Neuronal stem cell (in vitro differentiated cells): ENCODE results near the gene GGA2.

Experiments used
- DNase-seq: peaks from one replicate; pipeline ENCODE4 v3.0.0-alpha.2; 2013; ENCODE audit warnings: low spot score
- H2AFZ ChIP-seq: one replicate; pipeline ENCODE4 v1.6.1; 2013; ENCODE audit warnings: mild to moderate bottlenecking, low read length, inconsistent platforms
- H2AK5ac ChIP-seq: 2 replicates; pipeline ENCODE4 v1.6.1; 2013; ENCODE audit warnings: low read depth, mild to moderate bottlenecking, inconsistent platforms, low read length, moderate library complexity, mixed read lengths
- H2BK120ac ChIP-seq: 2 replicates; pipeline ENCODE4 v1.6.1; 2013; ENCODE audit warnings: low read depth, mild to moderate bottlenecking, inconsistent platforms, low read length, moderate library complexity, mixed read lengths
- H2BK12ac ChIP-seq: one replicate; pipeline ENCODE4 v1.6.1; 2013; ENCODE audit warnings: low read length, inconsistent platforms
- H2BK15ac ChIP-seq: 2 replicates; pipeline ENCODE4 v1.6.1; 2013; ENCODE audit warnings: mild to moderate bottlenecking, low read length, inconsistent platforms, mixed read lengths
- H2BK5ac ChIP-seq: one replicate; pipeline ENCODE4 v1.6.1; 2013; ENCODE audit warnings: inconsistent platforms, mild to moderate bottlenecking, low read length, moderate library complexity
- H3K14ac ChIP-seq: one replicate; pipeline ENCODE4 v1.6.1; 2013; ENCODE audit warnings: low read length, inconsistent platforms
- H3K18ac ChIP-seq: 2 replicates; pipeline ENCODE4 v1.6.1; 2013; ENCODE audit warnings: low read length, inconsistent platforms
- H3K23ac ChIP-seq: 2 replicates; pipeline ENCODE4 v1.6.1; 2013; ENCODE audit warnings: low read depth, mild to moderate bottlenecking, mixed read lengths, low read length, inconsistent platforms; ENCODE audit not compliant: poor library complexity
- H3K27ac ChIP-seq: replicated peaks from 3 replicates; pipeline ENCODE4 v1.5.1; 2013; ENCODE audit warnings: low read length, inconsistent platforms
- H3K27me3 ChIP-seq, 3 experiments: 2 replicates each; pipeline ENCODE4 v1.6.1; 2013; ENCODE audit warnings: low read length in 3 of 3, mild to moderate bottlenecking in 2 of 3, inconsistent platforms in 1 of 3, low read depth in 1 of 3, mixed read lengths in 1 of 3, moderate library complexity in 1 of 3; ENCODE audit not compliant: control insufficient read depth in 3 of 3, insufficient read depth in 3 of 3
- H3K36me3 ChIP-seq, 2 donors: replicated peaks in 1 of 2; 2 replicates each; pipeline ENCODE4 v1.6.1; 2013; ENCODE audit warnings: low read length in 2 of 2; ENCODE audit not compliant: control insufficient read depth in 2 of 2, insufficient read depth in 2 of 2
- H3K4ac ChIP-seq: 2 replicates; pipeline ENCODE4 v1.6.1; 2013; ENCODE audit warnings: inconsistent platforms, mild to moderate bottlenecking, low read length, moderate library complexity
- H3K4me1 ChIP-seq, 2 donors: 1 replicate in 1 of 2; 2 replicates in 1 of 2; pipeline ENCODE4 v1.6.1; 2013; ENCODE audit warnings: low read length in 2 of 2, low read depth in 1 of 2; ENCODE audit not compliant: control insufficient read depth in 2 of 2, insufficient read depth in 1 of 2
- H3K4me2 ChIP-seq: one replicate; pipeline ENCODE4 v1.6.1; 2013; ENCODE audit warnings: mild to moderate bottlenecking, low read length, inconsistent platforms; ENCODE audit not compliant: insufficient read depth, poor library complexity, severe bottlenecking
- H3K4me3 ChIP-seq, 2 donors: 2 replicates each; pipeline ENCODE4 v1.5.1; 2013; ENCODE audit warnings: low read length in 2 of 2, mild to moderate bottlenecking in 2 of 2, inconsistent platforms in 1 of 2, moderate library complexity in 1 of 2
- H3K79me1 ChIP-seq: one replicate; pipeline ENCODE4 v1.6.1; 2013; ENCODE audit warnings: low read depth, mild to moderate bottlenecking, inconsistent platforms, low read length, moderate library complexity
- H3K9ac ChIP-seq: one replicate; pipeline ENCODE4 v1.6.1; 2013; ENCODE audit warnings: mild to moderate bottlenecking, low read depth, low read length, inconsistent platforms; ENCODE audit not compliant: poor library complexity
- H3K9me3 ChIP-seq, 2 donors: replicated peaks in 1 of 2; 2 replicates each; pipeline versions ENCODE3 to v1.6.1; 2013; ENCODE audit warnings: low read length in 2 of 2, mild to moderate bottlenecking in 2 of 2, inconsistent platforms in 1 of 2, low read depth in 1 of 2, mixed read lengths in 1 of 2, moderate library complexity in 1 of 2; ENCODE audit not compliant: control insufficient read depth in 2 of 2, insufficient read depth in 1 of 2
- H4K8ac ChIP-seq: one replicate; pipeline ENCODE4 v1.6.1; 2013; ENCODE audit warnings: low read depth, mild to moderate bottlenecking, inconsistent platforms, low read length, moderate library complexity
- H4K91ac ChIP-seq: one replicate; pipeline ENCODE4 v1.6.1; 2013; ENCODE audit warnings: low read length, low read depth, mild to moderate bottlenecking, inconsistent platforms; ENCODE audit not compliant: poor library complexity
- WGBS, 2 donors: extraction: QIAGEN DNeasy Blood & Tissue Kit; methylation state at CpG; one replicate each; pipeline ENCODE4 v1.1.7; 2013; ENCODE audit warnings: missing lambda C conversion rate in 2 of 2, mixed read lengths in 1 of 2; ENCODE audit not compliant: insufficient read length in 2 of 2, insufficient replicate concordance in 1 of 2; ENCODE audit errors: extremely low coverage in 2 of 2; 5-methylcytosine and 5-hydroxymethylcytosine counted together

GGA2 gene

DNA sequence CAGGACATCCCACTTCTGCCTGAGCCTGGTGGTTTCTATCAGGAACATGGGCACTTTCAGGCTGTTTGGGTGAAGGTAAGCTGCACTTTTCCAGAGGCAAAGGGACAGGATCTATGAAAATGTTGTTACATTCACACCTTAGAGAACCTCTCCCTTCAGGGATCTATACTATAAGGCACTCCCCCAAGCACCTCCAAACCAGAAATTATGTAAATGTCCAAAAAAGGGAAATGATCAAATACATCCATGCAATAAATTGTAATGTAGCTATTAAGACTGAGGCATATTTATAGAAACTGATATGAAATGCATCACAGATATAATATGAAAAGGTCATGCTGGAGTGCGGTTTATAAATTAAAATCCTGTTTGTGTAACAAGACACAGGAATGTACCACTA, 34.0 kb downstream of the GGA2 start:
- DNase-seq, result no peak
- Histone ChIP-seq H3K27ac (no peak overlapping the region), H3K14ac (no peak overlapping the region), H2BK120ac (no peak overlapping the region), H3K4me1 (no peaks in the 10 kb centered on the region), H3K4ac (no peak overlapping the region), H2BK5ac (no peak overlapping the region), H3K4me2 (no peak overlapping the region), H3K9me3 (no peaks in the 10 kb centered on the region), H3K23ac (no peak overlapping the region), H2AFZ (no peak overlapping the region), H4K8ac (no peak overlapping the region), H3K9ac (no peak overlapping the region), H3K18ac (no peak overlapping the region), H2AK5ac (no peak overlapping the region), H3K79me1 (no peaks in the 10 kb centered on the region), H2BK15ac (no peak overlapping the region), H3K36me3 (peaks cover 55 to 95% of the 10 kb centered on the region in 2 donors), H3K4me3 (no peak overlapping the region), H3K27me3 (no peaks in the 10 kb centered on the region), H2BK12ac (no peak overlapping the region), H4K91ac (no peak overlapping the region)
- no CpG with 5 or more reads among the region's 1 CpG for WGBS, 2 donors

- Histone ChIP-seq H3K9me3 (no peaks in the 10 kb centered on the region), H3K14ac (no peak overlapping the region), H3K27me3 (no peaks in the 10 kb centered on the region), H2AK5ac (no peak overlapping the region), H3K4ac (no peak overlapping the region), H2BK5ac (no peak overlapping the region), H2BK15ac (no peak overlapping the region), H4K8ac (no peak overlapping the region), H3K23ac (no peak overlapping the region), H3K4me3 (no peak overlapping the region), H2BK12ac (no peak overlapping the region), H3K79me1 (no peaks in the 10 kb centered on the region), H3K18ac (no peak overlapping the region), H4K91ac (no peak overlapping the region), H3K9ac (no peak overlapping the region), H3K4me2 (no peak overlapping the region), H3K4me1 (no peaks in the 10 kb centered on the region), H3K27ac (no peak overlapping the region), H2BK120ac (no peak overlapping the region), H2AFZ (no peak overlapping the region), H3K36me3 (peaks cover 47 to 93% of the 10 kb centered on the region in 2 donors)
- no peak for DNase-seq
- no CpG with 5 or more reads among the region's 6 CpGs for WGBS, 2 donors
Observed at GRCh38 chr16:23469814-23470213, 40.5 kb downstream of the GGA2 start.

- H2AFZ ChIP-seq, result no peak overlapping the region
- no peak overlapping the region for H2BK12ac ChIP-seq
- H3K4me3 ChIP-seq, result no peak overlapping the region
- no peak overlapping the region for H3K4me2 ChIP-seq
- no peak overlapping the region for H4K8ac ChIP-seq
- H3K18ac ChIP-seq, result no peak overlapping the region
- H3K27ac ChIP-seq, result no peak overlapping the region
- WGBS, 2 donors, result no CpG with 5 or more reads among the region's 4 CpGs
- H3K4me1 ChIP-seq, result no peaks in the 10 kb centered on the region
- H3K23ac ChIP-seq, result no peak overlapping the region
- H3K79me1 ChIP-seq, result no peaks in the 10 kb centered on the region
- H3K4ac ChIP-seq, result no peak overlapping the region
- H3K14ac ChIP-seq, result no peak overlapping the region
- no peaks in the 10 kb centered on the region for H3K9me3 ChIP-seq
- H2BK15ac ChIP-seq, result no peak overlapping the region
- no peak for DNase-seq
- no peak overlapping the region for H4K91ac ChIP-seq
- H3K27me3 ChIP-seq, result no peaks in the 10 kb centered on the region
- no peak overlapping the region for H3K9ac ChIP-seq
- peaks cover 37 to 78% of the 10 kb centered on the region in 2 donors for H3K36me3 ChIP-seq
- H2BK120ac ChIP-seq, result no peak overlapping the region
- no peak overlapping the region for H2AK5ac ChIP-seq
- H2BK5ac ChIP-seq, result no peak overlapping the region
Observed at GRCh38 chr16:23466162-23466885, 44.0 kb downstream of the GGA2 start.

GRCh38 chr16:23465179-23465578, 45.1 kb downstream of the GGA2 start:
- Histone ChIP-seq H2BK15ac (no peak overlapping the region), H3K27me3 (no peaks in the 10 kb centered on the region), H2BK120ac (no peak overlapping the region), H3K9me3 (no peaks in the 10 kb centered on the region), H3K4me3 (no peak overlapping the region), H3K23ac (no peak overlapping the region), H3K79me1 (no peaks in the 10 kb centered on the region), H3K18ac (no peak overlapping the region), H4K91ac (no peak overlapping the region), H2AFZ (no peak overlapping the region), H3K36me3 (peaks cover 36 to 71% of the 10 kb centered on the region in 2 donors), H4K8ac (no peak overlapping the region), H2BK12ac (no peak overlapping the region), H3K4me2 (no peak overlapping the region), H3K9ac (no peak overlapping the region), H3K27ac (no peak overlapping the region), H3K14ac (no peak overlapping the region), H2BK5ac (no peak overlapping the region), H3K4me1 (no peaks in the 10 kb centered on the region), H2AK5ac (no peak overlapping the region), H3K4ac (no peak overlapping the region)
- no CpG with 5 or more reads among the region's 2 CpGs for WGBS, 2 donors
- DNase-seq, result no peak
